Endothelial cell of umbilical vein (primary cell): ENCODE data around the gene SDCCAG8.

ENCODE experiments used
- EZH2 ChIP-seq: IDR thresholded peaks from 2 replicates; pipeline ENCODE4 v1.6.1; 2012; ENCODE audit warnings: borderline replicate concordance, low read depth, mild to moderate bottlenecking, moderate library complexity, low read length, inconsistent platforms; ENCODE audit not compliant: severe bottlenecking
- JUN ChIP-seq: IDR thresholded peaks from 2 replicates; pipeline ENCODE4 v1.6.1; 2011; ENCODE audit warnings: borderline replicate concordance, low read depth; ENCODE audit not compliant: insufficient read length, insufficient read depth
- MAX ChIP-seq: IDR thresholded peaks from 2 replicates; pipeline ENCODE4 v1.6.1; 2011; ENCODE audit not compliant: insufficient read depth, insufficient read length
- POLR2A ChIP-seq: IDR thresholded peaks from 2 replicates; pipeline ENCODE4 v1.6.1; 2012; ENCODE audit warnings: low read depth, mild to moderate bottlenecking, control low read depth, low read length
- POLR2AphosphoS5 ChIP-seq: IDR thresholded peaks from 2 replicates; pipeline ENCODE4 v1.6.1; 2012; ENCODE audit warnings: low read depth, mild to moderate bottlenecking, control low read depth, low read length, moderate library complexity; ENCODE audit not compliant: insufficient read depth
- TF ChIP-seq, protein P1 (sequence below), 2 donors: IDR thresholded peaks; 1 replicate in 1 of 2; 2 replicates in 1 of 2; pipeline ENCODE4 v1.5.1; 2011; ENCODE audit warnings: low read length in 2 of 2, mild to moderate bottlenecking in 2 of 2, moderate library complexity in 2 of 2, control low read depth in 1 of 2, inconsistent platforms in 1 of 2, low read depth in 1 of 2; ENCODE audit not compliant: insufficient read depth in 1 of 2; ENCODE audit errors: extremely low read depth in 1 of 2

DNA sequence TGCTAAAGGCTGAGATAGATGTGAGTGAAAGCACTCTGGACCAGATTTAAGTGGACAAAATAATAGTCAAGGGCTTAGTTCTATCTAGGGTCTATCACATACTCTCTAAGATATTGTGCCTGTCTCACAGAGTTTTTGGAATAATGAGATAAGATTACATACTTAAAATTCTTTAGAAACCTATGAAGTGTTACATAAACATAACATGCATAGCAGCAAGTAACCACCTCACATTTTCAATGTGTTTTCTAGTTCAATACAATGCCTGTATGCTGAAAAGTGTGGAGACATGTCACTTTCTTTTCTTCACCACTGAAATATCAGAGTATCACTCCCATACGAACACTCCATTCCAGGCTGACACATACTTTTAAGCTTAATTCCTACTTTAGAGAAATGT is 16.2 kb downstream of the SDCCAG8 start:
- TF ChIP-seq, protein P1, sequence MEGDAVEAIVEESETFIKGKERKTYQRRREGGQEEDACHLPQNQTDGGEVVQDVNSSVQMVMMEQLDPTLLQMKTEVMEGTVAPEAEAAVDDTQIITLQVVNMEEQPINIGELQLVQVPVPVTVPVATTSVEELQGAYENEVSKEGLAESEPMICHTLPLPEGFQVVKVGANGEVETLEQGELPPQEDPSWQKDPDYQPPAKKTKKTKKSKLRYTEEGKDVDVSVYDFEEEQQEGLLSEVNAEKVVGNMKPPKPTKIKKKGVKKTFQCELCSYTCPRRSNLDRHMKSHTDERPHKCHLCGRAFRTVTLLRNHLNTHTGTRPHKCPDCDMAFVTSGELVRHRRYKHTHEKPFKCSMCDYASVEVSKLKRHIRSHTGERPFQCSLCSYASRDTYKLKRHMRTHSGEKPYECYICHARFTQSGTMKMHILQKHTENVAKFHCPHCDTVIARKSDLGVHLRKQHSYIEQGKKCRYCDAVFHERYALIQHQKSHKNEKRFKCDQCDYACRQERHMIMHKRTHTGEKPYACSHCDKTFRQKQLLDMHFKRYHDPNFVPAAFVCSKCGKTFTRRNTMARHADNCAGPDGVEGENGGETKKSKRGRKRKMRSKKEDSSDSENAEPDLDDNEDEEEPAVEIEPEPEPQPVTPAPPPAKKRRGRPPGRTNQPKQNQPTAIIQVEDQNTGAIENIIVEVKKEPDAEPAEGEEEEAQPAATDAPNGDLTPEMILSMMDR (IDR thresholded peaks at IDR 0.05; ENCODE audit: extremely low read depth in 1 of 2, insufficient read depth in 1 of 2, low read depth in 1 of 2, low read length in 2 of 2): no peak
- TF ChIP-seq POLR2A (no peak), JUN (no peak), EZH2 (no peak), MAX (no peak), POLR2AphosphoS5 (no peak)
